Upper lobe of left lung (tissue), 4 donors: Measurements from ENCODE around the gene HDAC1.

Experiments used
- EP300 ChIP-seq, 4 donors: sonication (generic); formaldehyde crosslinking; IDR thresholded peaks; one replicate each; pipeline ENCODE4 v1.5.1; 2017; ENCODE audit warnings: antibody characterized with exemption in 4 of 4, control low read depth in 2 of 4
- POLR2AphosphoS5 ChIP-seq, 2 donors: sonication (generic); formaldehyde crosslinking; IDR thresholded peaks; one replicate each; pipeline ENCODE4 v1.5.1; 2017; ENCODE audit warnings: antibody characterized with exemption in 2 of 2
- TF ChIP-seq, protein P1 (sequence below), 6 experiments: fragments of 450-650 bp in 4 of 6; fragments of 200-600 bp in 2 of 6; sonication (generic) in 2 of 6; IDR thresholded peaks; one replicate each; pipeline ENCODE4 v1.5.1; 2016 to 2019; ENCODE audit warnings: antibody characterized with exemption in 6 of 6

DNA sequence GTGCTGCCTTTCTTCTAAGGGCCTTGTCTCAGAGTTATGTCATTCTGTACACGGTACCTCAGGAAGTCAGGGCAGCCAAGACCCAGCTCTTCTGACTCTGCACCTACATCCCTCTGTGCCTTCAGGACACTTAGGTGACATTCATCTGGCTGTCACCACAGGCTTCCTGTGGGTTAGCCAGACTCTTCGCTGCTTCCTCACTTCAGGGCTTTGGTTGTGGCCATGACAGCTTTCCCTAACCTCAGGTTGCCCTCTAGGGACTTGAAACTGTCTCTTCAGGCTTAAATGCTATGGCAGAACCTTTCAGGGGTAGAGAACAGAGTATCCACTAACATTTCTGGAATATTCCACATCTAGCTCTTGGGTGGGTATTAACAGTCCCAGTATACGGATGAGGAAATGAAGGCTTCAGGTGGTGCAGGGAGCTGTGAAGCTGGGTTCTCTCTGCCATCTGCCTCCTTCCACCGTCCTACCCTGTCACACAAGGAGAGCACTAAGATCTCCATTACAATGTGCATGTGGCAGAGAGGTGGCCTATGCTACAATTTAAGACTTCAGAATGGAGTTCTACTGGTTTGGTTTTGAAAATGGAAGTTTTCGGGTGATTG is 80.4 kb downstream of the HDAC1 start:
- TF ChIP-seq, protein P1, sequence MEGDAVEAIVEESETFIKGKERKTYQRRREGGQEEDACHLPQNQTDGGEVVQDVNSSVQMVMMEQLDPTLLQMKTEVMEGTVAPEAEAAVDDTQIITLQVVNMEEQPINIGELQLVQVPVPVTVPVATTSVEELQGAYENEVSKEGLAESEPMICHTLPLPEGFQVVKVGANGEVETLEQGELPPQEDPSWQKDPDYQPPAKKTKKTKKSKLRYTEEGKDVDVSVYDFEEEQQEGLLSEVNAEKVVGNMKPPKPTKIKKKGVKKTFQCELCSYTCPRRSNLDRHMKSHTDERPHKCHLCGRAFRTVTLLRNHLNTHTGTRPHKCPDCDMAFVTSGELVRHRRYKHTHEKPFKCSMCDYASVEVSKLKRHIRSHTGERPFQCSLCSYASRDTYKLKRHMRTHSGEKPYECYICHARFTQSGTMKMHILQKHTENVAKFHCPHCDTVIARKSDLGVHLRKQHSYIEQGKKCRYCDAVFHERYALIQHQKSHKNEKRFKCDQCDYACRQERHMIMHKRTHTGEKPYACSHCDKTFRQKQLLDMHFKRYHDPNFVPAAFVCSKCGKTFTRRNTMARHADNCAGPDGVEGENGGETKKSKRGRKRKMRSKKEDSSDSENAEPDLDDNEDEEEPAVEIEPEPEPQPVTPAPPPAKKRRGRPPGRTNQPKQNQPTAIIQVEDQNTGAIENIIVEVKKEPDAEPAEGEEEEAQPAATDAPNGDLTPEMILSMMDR (IDR thresholded peaks at IDR 0.05), result no peak
- TF ChIP-seq POLR2AphosphoS5 (IDR thresholded peaks at IDR 0.05) (no peak), EP300 (IDR thresholded peaks at IDR 0.05) (no peak)
